HG03575 (cell line): ENCODE data around the gene SPIB.

Source experiments
- ATAC-seq: cut with Tn5 transposase; IDR thresholded peaks from one replicate; pipeline ENCODE4 v1.9.1; 2021; ENCODE audit not compliant: unreplicated experiment, insufficient number of reproducible peaks, low FRiP score; ENCODE audit errors: extremely low read depth

Gene SPIB

GRCh38 chr19:50416034-50416977, 2.4 kb upstream of the SPIB start:
- ATAC-seq = no peak

GRCh38 chr19:50417111-50418081, 1.3 kb upstream of the SPIB start:
- no peak for ATAC-seq

- no peak for ATAC-seq
Measured at GRCh38 chr19:50419022-50419579, 363 bp downstream of the SPIB start.

GRCh38 chr19:50419580-50420035, 870 bp downstream of the SPIB start:
- no peak for ATAC-seq

- ATAC-seq = no peak
Measured at GRCh38 chr19:50420127-50420526, 1.4 kb downstream of the SPIB start.

GRCh38 chr19:50420808-50421207, 2.1 kb downstream of the SPIB start:
- no peak for ATAC-seq

GRCh38 chr19:50422397-50423278, 3.9 kb downstream of the SPIB start:
- ATAC-seq = no peak

- no peak for ATAC-seq
Measured at GRCh38 chr19:50423279-50424113, 4.8 kb downstream of the SPIB start.

GRCh38 chr19:50425581-50425980, 6.8 kb downstream of the SPIB start:
- ATAC-seq = no peak

- ATAC-seq = no peak
Measured at GRCh38 chr19:50427318-50427925, 8.7 kb downstream of the SPIB start.

GRCh38 chr19:50427997-50428425, 9.3 kb downstream of the SPIB start:
- no peak for ATAC-seq

- ATAC-seq = no peak
Measured at GRCh38 chr19:50428772-50429463, 10.2 kb downstream of the SPIB start.

- ATAC-seq = no peak
Measured at GRCh38 chr19:50430888-50431342, 12.2 kb downstream of the SPIB start.

- ATAC-seq = no peak
Measured at GRCh38 chr19:50431343-50432220, 12.8 kb downstream of the SPIB start.

- no peak for ATAC-seq
Measured at GRCh38 chr19:50432221-50433028, 13.7 kb downstream of the SPIB start, which contains the start of gene MYBPC2. Gene MYBPC2 (plus strand): TSS chr19:50432892. CDS start chr19:50432954, 62 bp downstream.
